HCT116 (cell line): ENCODE results near the gene STYK1.

Experiments
- CTCF ChIP-seq, 3 experiments: fragments of 200-600 bp in 1 of 3; sonication (generic) in 1 of 3; IDR thresholded peaks in 2 of 3; conservative IDR thresholded peaks in 1 of 3; 2 replicates each; pipeline ENCODE4 v1.5.1; 2012 to 2017; ENCODE audit warnings: low read depth in 2 of 3, low read length in 2 of 3, antibody characterized with exemption in 1 of 3, borderline replicate concordance in 1 of 3, control low read depth in 1 of 3, mild to moderate bottlenecking in 1 of 3, mixed read lengths in 1 of 3, mixed run types in 1 of 3, moderate library complexity in 1 of 3; ENCODE audit not compliant: insufficient read depth in 1 of 3
- EZH2 ChIP-seq: fragments of 200-600 bp; sonication (generic); IDR thresholded peaks from 2 replicates; pipeline ENCODE4 v1.6.1; 2017; ENCODE audit warnings: antibody characterized with exemption, mixed run types
- FOSL1 ChIP-seq: IDR thresholded peaks from 2 replicates; pipeline ENCODE4 v1.6.1; 2012; ENCODE audit warnings: low read depth
- POLR2A ChIP-seq: IDR thresholded peaks from 2 replicates; pipeline ENCODE4 v1.7.0; 2011; ENCODE audit warnings: borderline replicate concordance; ENCODE audit not compliant: insufficient read depth, insufficient read length; ENCODE audit errors: extremely low read depth
- POLR2AphosphoS5 ChIP-seq: IDR thresholded peaks from 2 replicates; pipeline ENCODE4 v1.6.1; 2011; ENCODE audit warnings: mild to moderate bottlenecking, low read depth, low read length, moderate library complexity
- RAD21 ChIP-seq: IDR thresholded peaks from 2 replicates; pipeline ENCODE4 v1.6.1; 2012; ENCODE audit warnings: low read depth, mild to moderate bottlenecking
- SP1 ChIP-seq: IDR thresholded peaks from 2 replicates; pipeline ENCODE4 v1.6.1; 2012; ENCODE audit warnings: low read depth

GRCh38 chr12:10632226-10632625, 41.6 kb downstream of the STYK1 start:
- no peak for TF ChIP-seq EZH2
- TF ChIP-seq FOSL1 = no peak
- TF ChIP-seq CTCF (IDR thresholded peaks at IDR 0.05 in 2 of 3, conservative IDR thresholded peaks at IDR 0.05 in 1 of 3; ENCODE audit: borderline replicate concordance in 1 of 3, insufficient read depth in 1 of 3, low read depth in 2 of 3, low read length in 2 of 3) = no peak
- TF ChIP-seq RAD21 = no peak
- no peak for TF ChIP-seq POLR2AphosphoS5
- no peak for TF ChIP-seq POLR2A
- TF ChIP-seq SP1 = no peak
